ENCODE data around the gene TSPAN31. TPM values are rescaled to one million over a fixed set of nuclear protein-coding genes. Genes with fewer than 3 reads are reported as not detected.

TSPAN31 gene
- total RNA-seq, 1 experiment from 2014 or later, result 20.3 TPM

DNA sequence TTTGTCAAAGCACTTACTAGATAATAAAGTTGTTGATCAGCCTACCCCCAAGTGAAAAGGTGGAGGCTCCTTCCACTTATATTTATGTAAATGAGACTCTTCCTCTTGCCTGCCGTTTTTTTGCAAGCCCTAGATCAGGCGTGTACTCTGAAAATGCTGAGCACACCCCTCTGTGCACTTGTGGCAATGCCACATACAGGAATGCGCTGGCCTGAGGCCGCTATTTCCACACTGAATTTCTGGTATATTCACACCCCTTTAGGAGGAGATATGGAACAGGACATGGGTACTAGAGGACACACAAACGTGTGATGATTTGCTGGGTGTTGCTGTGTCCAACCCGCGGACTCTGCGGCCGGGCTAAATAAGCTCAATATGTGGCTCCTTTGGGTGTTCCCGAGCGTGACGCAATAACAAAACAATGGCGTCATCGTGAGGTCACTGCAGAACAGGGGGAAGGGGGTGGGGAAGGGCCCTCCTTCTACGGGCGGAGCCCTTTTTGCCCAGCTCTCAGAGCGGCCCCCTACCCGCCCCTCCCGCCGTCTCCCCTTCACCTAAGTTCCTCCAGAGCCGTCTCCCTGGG, 554 bp upstream of the TSPAN31 start:
- intact Hi-C loops (cut with micrococcal nuclease), result no loop called here
- H3K4me1 ChIP-seq (ENCODE audit: insufficient read depth, low read length), result no peaks in the 10 kb centered on the region; the same call in 1 of the 2 replicates
- H3K9me3 ChIP-seq (ENCODE audit: low read length), result no peaks in the 10 kb centered on the region
- peak overlapping the region; percentile 86 for H3K4me3 ChIP-seq (ENCODE audit: low read length)
- BruUV-seq (replicated peaks), result TSS peak; percentile 22
- DNase-seq, result no peak
- H3K27me3 ChIP-seq (ENCODE audit: low read length), result peaks cover 7% of the 10 kb centered on the region
- peaks cover 18% of the 10 kb centered on the region for H3K36me3 ChIP-seq (ENCODE audit: low read depth, low read length)
- no peaks in the 10 kb centered on the region for H4K20me1 ChIP-seq (ENCODE audit: low read length)
- peaks cover 4% of the 10 kb centered on the region for H3F3A ChIP-seq (ENCODE audit: low read length, unreplicated experiment)
- no peaks in the 10 kb centered on the region for H3K9me2 ChIP-seq (replicated peaks; ENCODE audit: low read length)
- H3K79me2 ChIP-seq (ENCODE audit: low read length), result peaks cover 3% of the 10 kb centered on the region; the same call in 1 of the 2 replicates
- POLR2A ChIA-PET (ENCODE audit: unreplicated experiment), result interaction anchor here (0.5 to 0.6 kb wide), 3 partner anchors 10 to 219 kb away, joined by 3 to 5 read pairs (median 4); no protein-coding TSS in a partner anchor
- H3K9ac ChIP-seq (ENCODE audit: low read length), result peak overlapping the region; percentile 88; the same call in 1 of the 2 replicates
- peak overlapping the region; percentile 97 for H3K4me2 ChIP-seq (ENCODE audit: low read length)
- CTCF ChIA-PET, result interaction anchor here (1.2 kb wide), 1 partner anchor 18 kb away, joined by 3 read pairs; no protein-coding TSS in a partner anchor
- no peak overlapping the region for H3K27ac ChIP-seq (ENCODE audit: low read length)
- no peak; the same call in 1 of the 2 replicates for ATAC-seq
- TF ChIP-seq EZH2phosphoT487 (IDR thresholded peaks at IDR 0.05; ENCODE audit: borderline replicate concordance, low read length) (no peak), EZH2 (IDR thresholded peaks at IDR 0.05; ENCODE audit: low read length, unreplicated experiment) (no peak), CTCF (conservative IDR thresholded peaks at IDR 0.05; ENCODE audit: low read depth, low read length) (no peak)
- peak overlapping the region; percentile 76; the same call in 1 of the 2 replicates for H2AFZ ChIP-seq (ENCODE audit: low read length)

DNA sequence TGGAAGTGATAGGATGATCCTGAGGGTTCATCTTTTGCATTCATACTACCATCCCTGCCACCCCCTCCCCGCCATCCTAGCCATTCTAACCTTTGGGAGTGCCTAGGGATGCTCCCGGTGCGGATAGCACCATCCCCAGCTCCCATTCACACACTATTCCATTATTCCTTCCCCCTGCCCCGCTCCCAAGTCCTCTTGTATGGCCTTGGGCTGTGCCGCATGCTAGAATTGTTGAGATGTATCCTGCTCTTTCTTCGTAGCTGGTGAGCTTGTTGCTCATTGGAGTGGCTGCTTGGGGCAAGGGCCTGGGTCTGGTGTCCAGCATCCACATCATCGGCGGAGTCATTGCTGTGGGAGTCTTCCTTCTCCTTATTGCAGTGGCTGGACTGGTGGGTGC, 644 bp downstream of the TSPAN31 start:
- peak overlapping the region; percentile 76; the same call in 1 of the 2 replicates for H2AFZ ChIP-seq (ENCODE audit: low read length)
- intact Hi-C loops (cut with micrococcal nuclease), result no loop called here
- no peak for TF ChIP-seq EZH2 (IDR thresholded peaks at IDR 0.05; ENCODE audit: low read length, unreplicated experiment)
- TF ChIP-seq EZH2phosphoT487 (IDR thresholded peaks at IDR 0.05; ENCODE audit: borderline replicate concordance, low read length), result no peak
- no peak for TF ChIP-seq CTCF (conservative IDR thresholded peaks at IDR 0.05; ENCODE audit: low read depth, low read length)
- H3K4me2 ChIP-seq (ENCODE audit: low read length), result peak overlapping the region; percentile 97
- H3K9me2 ChIP-seq (replicated peaks; ENCODE audit: low read length), result no peaks in the 10 kb centered on the region
- H3K4me1 ChIP-seq (ENCODE audit: insufficient read depth, low read length), result no peaks in the 10 kb centered on the region; the same call in 1 of the 2 replicates
- ChIA-PET POLR2A (ENCODE audit: unreplicated experiment) (no interaction called here), CTCF (interaction anchor here (1.2 kb wide), 1 partner anchor 19 kb away, joined by 3 read pairs; no protein-coding TSS in a partner anchor)
- no peaks in the 10 kb centered on the region for H3K9me3 ChIP-seq (ENCODE audit: low read length)
- no peaks in the 10 kb centered on the region for H4K20me1 ChIP-seq (ENCODE audit: low read length)
- H3K27ac ChIP-seq (ENCODE audit: low read length), result no peak overlapping the region
- BruUV-seq (replicated peaks), result TSS peak; percentile 46
- peak overlapping the region; percentile 86 for H3K4me3 ChIP-seq (ENCODE audit: low read length)
- ATAC-seq (peak; percentile 19), DNase-seq (no peak)
- peaks cover 4% of the 10 kb centered on the region for H3F3A ChIP-seq (ENCODE audit: low read length, unreplicated experiment)
- H3K9ac ChIP-seq (ENCODE audit: low read length), result peak overlapping the region; percentile 88
- H3K27me3 ChIP-seq (ENCODE audit: low read length), result no peaks in the 10 kb centered on the region
- peaks cover 13% of the 10 kb centered on the region for H3K79me2 ChIP-seq (ENCODE audit: low read length)
- H3K36me3 ChIP-seq (ENCODE audit: low read depth, low read length), result peaks cover 26% of the 10 kb centered on the region

- H3K4me1 ChIP-seq (ENCODE audit: insufficient read depth, low read length), result peaks cover 3% of the 10 kb centered on the region
- H4K20me1 ChIP-seq (ENCODE audit: low read length), result no peaks in the 10 kb centered on the region
- intact Hi-C loops (cut with micrococcal nuclease), result no loop called here
- H3K79me2 ChIP-seq (ENCODE audit: low read length), result peaks cover 18% of the 10 kb centered on the region
- DNase-seq (no peak), ATAC-seq (no peak)
- BruUV-seq (replicated peaks), result no TSS peak
- H2AFZ ChIP-seq (ENCODE audit: low read length), result no peak overlapping the region
- ChIA-PET CTCF (no interaction called here), POLR2A (ENCODE audit: unreplicated experiment) (no interaction called here)
- H3K4me2 ChIP-seq (ENCODE audit: low read length), result peak overlapping the region; percentile 97
- no peaks in the 10 kb centered on the region for H3K27me3 ChIP-seq (ENCODE audit: low read length)
- no peaks in the 10 kb centered on the region for H3K9me3 ChIP-seq (ENCODE audit: low read length)
- H3K9ac ChIP-seq (ENCODE audit: low read length), result no peak overlapping the region
- no peak overlapping the region for H3K27ac ChIP-seq (ENCODE audit: low read length)
- no peaks in the 10 kb centered on the region for H3K9me2 ChIP-seq (replicated peaks; ENCODE audit: low read length)
- peak overlapping the region; percentile 86; the same call in 1 of the 2 replicates for H3K4me3 ChIP-seq (ENCODE audit: low read length)
- H3F3A ChIP-seq (ENCODE audit: low read length, unreplicated experiment), result peaks cover 4% of the 10 kb centered on the region
- TF ChIP-seq CTCF (conservative IDR thresholded peaks at IDR 0.05; ENCODE audit: low read depth, low read length) (no peak), EZH2phosphoT487 (IDR thresholded peaks at IDR 0.05; ENCODE audit: borderline replicate concordance, low read length) (no peak)
- H3K36me3 ChIP-seq (ENCODE audit: low read depth, low read length), result peaks cover 31% of the 10 kb centered on the region
Observed at GRCh38 chr12:57746025-57746424, 1.2 kb downstream of the TSPAN31 start.

Measured in PC-3 (cell line).